HG02973 (cell line): ENCODE results near the gene GULP1.

Experiments
- ATAC-seq: cut with Tn5 transposase; IDR thresholded peaks from one replicate; pipeline ENCODE4 v1.9.1; 2021; ENCODE audit warnings: moderate library complexity; ENCODE audit not compliant: unreplicated experiment

Gene GULP1

DNA sequence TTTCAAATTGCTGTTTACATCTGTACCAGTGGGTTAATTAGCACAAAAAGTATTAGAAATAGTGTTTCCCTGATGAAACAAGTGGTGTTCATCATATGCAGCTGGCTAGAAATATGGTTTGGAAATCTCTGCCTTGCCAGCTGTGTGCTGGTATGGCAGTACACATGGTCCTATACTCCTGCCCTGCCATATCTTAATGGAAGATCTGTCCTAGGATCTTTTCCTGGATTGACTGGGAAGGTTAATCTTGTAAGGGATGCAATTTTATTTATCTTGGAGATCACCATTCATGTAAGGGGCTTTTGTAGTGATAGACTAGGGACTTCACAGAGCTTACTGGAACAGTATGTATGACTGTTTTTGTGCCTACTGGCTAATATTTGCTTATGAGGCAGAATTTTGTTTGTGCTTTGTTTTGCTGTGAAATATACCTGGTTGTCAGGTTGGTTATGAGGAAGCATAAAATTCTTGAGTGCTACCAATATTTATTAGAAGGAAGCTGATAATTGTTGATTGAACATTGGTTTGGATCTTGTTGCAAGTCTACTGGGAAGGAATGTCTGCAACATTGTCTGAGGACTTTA lies 73.5 kb downstream of the GULP1 start:
- no peak for ATAC-seq

DNA sequence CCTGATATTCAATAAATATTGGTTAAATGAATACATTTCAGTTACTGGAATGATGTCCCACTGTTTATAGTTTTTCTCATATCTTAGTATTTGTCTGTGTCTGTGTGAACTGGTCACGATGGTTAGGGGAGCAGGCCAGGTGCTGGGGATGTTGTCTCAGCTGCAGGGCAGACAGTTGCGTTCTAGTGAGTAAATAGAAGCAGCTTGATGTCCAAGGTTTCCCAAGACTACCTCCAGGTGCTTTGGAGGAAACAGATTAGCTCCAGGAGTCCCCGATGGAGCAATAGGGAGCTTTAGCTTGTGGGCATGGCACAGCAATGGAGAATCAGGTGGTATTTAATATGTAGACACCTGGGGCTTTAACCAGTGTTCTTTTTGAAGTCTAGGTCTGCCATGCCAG lies 75.5 kb downstream of the GULP1 start:
- no peak for ATAC-seq

GRCh38 chr2:188369365-188369764 lies 77.7 kb downstream of the GULP1 start:
- ATAC-seq: peak; percentile 92

GRCh38 chr2:188378371-188378950 lies 86.8 kb downstream of the GULP1 start:
- no peak for ATAC-seq

DNA sequence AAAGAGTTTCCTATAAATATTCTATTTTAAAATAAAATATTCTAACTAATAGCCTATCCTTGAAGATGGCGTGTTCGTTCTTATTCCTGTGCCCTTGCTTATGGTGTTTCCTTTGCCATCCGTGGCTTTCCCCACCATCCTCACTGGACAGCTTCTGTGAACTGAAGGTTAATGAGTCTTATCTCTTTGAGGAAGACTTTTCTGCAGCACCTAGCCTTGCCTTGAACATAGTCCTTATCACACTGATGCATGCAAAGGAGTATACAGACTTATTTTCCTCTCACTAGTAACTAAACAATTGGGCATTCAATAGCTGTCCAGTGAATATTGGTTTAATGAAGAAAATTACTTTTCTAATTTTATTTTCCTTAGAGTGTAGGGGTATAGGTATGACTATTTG lies 88.1 kb downstream of the GULP1 start:
- ATAC-seq: no peak

- ATAC-seq: no peak
These were observed 88.6 kb downstream of the GULP1 start for GRCh38 chr2:188380280-188380679.

- ATAC-seq: no peak
These were observed 89.9 kb downstream of the GULP1 start for GRCh38 chr2:188381614-188382013.

DNA sequence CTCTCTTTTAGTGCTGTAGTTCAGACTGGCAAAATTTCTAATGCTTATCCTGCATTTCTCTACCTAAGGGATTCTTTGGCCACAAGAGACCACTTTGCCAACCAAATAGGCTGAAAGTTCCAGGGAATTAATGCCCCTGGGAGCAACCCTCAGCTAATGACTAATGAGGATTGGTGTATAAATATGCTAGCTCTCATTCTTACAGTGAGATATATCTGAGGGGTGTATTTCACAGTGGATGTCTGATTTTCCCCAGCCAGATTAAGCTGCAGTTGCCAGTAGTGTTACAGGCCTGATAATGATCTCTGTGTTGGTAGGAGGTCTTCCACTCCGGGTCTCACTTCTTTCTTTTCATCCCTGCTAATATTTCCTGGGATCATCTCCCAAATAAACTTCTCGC lies 90.4 kb downstream of the GULP1 start:
- no peak for ATAC-seq

GRCh38 chr2:188383158-188383557 lies 91.5 kb downstream of the GULP1 start:
- ATAC-seq: no peak

DNA sequence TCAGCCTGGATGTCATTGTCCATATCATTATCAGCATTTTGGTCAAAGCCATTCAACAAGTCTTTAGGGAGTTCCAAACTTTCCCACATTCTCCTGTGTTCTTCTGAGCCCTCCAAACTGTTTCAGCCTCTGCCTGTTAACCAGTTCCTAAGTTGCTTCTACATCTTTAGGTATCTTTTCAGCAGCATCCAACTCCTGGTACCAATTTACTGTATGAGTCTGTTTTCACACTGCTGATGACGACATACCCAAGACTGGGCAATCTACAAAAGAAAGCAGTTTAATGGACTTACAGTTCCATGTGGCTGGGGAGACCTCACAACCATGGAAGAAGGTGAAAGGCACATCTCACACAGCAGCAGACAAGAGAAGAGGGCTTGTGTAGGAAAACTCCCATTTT lies 94.2 kb downstream of the GULP1 start:
- no peak for ATAC-seq

GRCh38 chr2:188388831-188389230 lies 97.2 kb downstream of the GULP1 start:
- no peak for ATAC-seq

- no peak for ATAC-seq
These were observed 99.7 kb downstream of the GULP1 start for GRCh38 chr2:188391354-188391753.

DNA sequence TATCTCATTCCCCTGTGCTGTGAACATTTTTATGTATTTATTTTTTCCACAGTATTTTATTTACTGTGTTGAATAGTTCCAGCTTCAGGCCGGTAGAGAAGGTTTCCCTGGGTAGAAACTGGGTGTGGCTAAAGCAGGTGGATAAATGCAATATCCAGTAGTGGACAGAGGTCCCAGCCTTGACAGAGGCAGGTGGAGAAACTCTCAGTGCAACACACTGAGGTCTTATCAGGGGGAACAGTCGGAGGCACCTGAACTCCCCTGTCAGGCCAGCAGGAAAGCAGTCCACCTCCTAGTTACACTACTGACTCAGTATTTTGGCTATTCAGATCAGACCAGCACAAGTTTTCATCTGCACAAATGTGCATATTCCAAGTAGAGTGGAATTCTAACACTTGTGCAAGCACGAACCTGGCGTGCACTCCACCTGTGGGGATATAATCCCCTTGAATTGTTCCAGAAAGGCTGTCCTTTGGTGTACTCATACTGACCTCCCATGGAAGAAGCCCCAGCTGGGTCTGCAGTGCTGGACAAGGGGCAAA lies 103.3 kb downstream of the GULP1 start:
- no peak for ATAC-seq

GRCh38 chr2:188395903-188396689 lies 104.4 kb downstream of the GULP1 start:
- no peak for ATAC-seq

DNA sequence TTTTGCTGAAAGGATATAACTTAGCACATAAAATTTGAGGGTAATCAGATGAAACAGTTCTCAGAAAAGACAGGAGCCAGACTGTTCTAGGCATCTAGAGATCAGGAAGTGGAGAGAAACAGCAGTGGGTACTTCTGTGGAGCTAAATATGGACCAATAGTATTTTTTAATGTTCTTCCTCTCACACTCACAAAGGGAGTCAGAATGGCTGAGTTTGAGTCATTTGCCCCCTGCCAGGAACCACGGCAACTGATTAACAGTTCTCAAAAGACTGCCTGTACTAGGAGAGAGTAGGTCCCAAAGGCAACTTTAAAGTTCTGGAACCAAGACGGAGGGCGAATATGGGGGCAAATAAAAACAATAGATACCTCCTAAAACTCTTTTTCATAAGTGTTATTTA lies 107.5 kb downstream of the GULP1 start:
- ATAC-seq: no peak

- ATAC-seq: no peak
These were observed 112.0 kb downstream of the GULP1 start for GRCh38 chr2:188403676-188404075.

DNA sequence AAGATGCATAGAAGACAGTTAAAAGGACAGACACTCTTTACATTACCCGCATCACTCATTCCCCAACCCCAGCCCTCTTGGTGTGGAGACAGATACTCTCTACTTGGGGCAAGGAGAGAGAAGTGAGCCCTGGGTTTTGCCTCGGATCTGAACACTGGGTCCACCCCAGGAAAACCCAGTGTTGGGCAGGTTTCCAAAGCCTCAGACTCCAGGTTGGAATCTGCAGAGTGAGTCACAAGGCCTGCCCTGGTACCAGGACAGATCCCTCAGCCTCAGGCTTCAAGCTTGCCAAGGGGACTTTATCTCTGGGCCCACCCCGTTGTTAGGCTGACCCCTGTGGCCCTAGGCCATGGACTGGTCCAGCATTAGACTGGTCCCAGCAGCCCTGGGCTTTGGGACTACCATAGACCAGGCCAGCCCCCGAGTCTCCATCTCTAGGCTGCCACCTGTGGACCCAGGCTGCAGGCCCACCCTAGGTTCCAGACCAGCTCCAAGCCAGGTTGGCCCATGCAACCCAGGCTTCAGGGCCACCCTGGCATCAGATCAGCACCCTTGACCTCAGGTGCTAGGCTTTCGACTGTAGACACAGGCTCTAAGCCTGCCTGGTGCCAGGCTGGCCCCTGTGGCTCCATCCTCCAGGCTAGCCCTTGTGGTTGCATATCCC lies 112.8 kb downstream of the GULP1 start:
- no peak for ATAC-seq

- ATAC-seq: no peak
These were observed 114.7 kb downstream of the GULP1 start for GRCh38 chr2:188406414-188406813.

DNA sequence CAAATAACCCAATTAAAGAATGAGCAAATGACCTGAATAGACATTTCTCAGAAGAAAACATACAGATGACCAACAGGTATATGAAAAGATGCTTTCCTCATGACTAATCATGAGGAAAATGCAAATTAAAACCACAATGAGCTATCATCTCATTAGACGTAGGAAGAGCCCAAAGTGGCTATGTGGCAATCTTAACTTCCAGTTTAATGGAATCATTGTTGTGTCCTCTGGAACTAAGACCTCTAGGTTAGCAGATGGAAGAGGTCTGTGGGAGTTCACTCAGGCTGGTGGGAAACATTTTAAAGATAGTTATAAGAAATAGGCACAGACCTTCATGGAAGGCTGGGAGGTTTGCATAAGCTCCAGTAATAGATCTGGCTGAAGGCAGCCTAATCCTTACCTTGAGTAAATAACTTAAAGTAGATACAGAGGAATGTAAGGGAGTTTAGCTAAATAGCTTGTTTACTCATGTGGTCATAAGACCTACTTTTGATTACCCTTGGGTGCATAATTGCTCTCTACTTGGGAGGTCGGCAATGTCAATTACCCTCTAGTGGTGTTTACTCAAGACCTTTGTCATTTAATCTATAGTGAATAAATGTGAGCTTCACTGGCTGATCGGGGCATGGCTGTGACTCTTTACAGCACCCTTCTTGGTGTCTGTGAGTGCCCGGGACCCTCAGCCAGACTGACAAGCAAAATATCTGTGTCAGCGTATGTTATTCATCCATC lies 119.0 kb downstream of the GULP1 start:
- ATAC-seq: no peak

DNA sequence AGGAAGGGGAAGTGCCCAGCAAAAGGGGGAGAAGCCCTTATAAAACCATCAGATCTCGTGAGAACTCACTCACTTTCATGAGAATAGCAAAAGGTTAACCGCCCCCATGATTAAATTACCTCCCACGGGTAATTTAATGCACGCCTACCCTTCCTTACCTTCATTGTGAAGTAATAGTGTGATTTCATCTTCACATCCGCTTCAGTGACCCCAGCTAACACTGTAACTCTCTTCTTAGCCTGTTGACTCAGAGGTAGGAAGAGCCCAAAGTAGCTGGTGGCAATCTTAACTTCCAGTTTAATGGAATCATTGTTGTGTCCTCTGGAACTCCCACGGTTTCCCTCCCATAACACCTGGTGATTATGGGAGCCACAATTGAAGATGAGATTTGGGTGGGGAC lies 120.5 kb downstream of the GULP1 start:
- ATAC-seq: no peak

DNA sequence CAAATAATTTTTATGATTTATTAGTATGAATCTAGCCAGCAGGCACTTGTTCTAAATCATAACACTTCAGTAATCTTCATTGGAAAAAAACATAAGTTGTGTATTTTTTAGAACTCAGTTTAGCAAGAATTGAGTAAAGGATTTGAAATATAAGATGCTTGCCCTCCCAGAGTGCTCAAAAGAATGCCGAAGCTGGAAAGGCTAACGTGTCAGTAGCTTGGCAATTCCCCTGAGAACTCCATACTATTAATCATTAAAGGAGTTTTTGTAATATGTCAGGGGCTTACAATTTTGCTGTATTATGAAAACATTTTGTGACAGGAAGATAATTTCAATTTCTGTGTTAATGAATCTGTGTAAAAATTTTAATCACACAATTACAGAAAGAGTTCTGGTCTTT lies 122.7 kb downstream of the GULP1 start:
- ATAC-seq: no peak
